ENCODE results near the gene FAM222A. TPM values are rescaled to one million over a fixed set of nuclear protein-coding genes. Genes with fewer than 3 reads are reported as not detected.

FAM222A gene
- total RNA-seq, 1 experiment from 2014 or later, result 1.6 TPM

DNA sequence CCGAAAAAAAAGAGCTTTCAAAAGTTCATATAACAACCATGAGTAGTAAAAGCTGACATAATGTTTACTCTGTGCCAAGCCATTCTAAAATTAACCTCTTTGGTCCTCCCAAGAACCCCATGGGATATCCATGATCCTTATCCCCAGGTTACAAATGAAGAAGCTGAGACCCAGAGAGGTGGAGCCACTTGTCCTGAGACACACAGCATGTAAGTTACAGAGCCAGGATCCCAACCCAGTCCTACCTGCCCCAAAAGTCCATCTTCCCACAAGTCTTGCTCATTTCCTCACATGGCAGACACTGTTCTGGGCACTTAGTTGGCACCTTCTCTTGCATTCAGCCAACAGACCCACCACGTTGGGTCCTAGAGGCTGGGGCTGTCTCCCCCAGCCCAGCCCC lies 82.4 kb downstream of the FAM222A start:
- ChIA-PET CTCF (interaction anchor here (0.6 to 1.7 kb wide), 2 partner anchors 10 to 198 kb away, joined by 3 to 5 read pairs; no protein-coding TSS in a partner anchor), POLR2A (no interaction called here)
- Mint-ChIP-seq H3K9me3 (no peaks in the 10 kb centered on the region), H3K36me3 (no peaks in the 10 kb centered on the region), H3K27me3 (ENCODE audit: low read depth) (no peaks in the 10 kb centered on the region; the same call in none of the 2 replicates), H3K4me1 (peaks cover 3% of the 10 kb centered on the region; the same call in 1 of the 2 replicates), H3K27ac (no peak overlapping the region), H3K4me3 (no peak overlapping the region)
- DNase-seq (ENCODE audit: low spot score) (no peak), ATAC-seq (no peak)
- TF ChIP-seq, protein P1, sequence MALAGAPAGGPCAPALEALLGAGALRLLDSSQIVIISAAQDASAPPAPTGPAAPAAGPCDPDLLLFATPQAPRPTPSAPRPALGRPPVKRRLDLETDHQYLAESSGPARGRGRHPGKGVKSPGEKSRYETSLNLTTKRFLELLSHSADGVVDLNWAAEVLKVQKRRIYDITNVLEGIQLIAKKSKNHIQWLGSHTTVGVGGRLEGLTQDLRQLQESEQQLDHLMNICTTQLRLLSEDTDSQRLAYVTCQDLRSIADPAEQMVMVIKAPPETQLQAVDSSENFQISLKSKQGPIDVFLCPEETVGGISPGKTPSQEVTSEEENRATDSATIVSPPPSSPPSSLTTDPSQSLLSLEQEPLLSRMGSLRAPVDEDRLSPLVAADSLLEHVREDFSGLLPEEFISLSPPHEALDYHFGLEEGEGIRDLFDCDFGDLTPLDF (CRISPR knock-in tag; IDR thresholded peaks at IDR 0.05), result no peak
- no peak for TF ChIP-seq ZNF138 (CRISPR knock-in tag; conservative IDR thresholded peaks at IDR 0.05)
- TF ChIP-seq TCF7 (CRISPR knock-in tag; IDR thresholded peaks at IDR 0.05; ENCODE audit: low read depth), result no peak
- TF ChIP-seq, protein P2, sequence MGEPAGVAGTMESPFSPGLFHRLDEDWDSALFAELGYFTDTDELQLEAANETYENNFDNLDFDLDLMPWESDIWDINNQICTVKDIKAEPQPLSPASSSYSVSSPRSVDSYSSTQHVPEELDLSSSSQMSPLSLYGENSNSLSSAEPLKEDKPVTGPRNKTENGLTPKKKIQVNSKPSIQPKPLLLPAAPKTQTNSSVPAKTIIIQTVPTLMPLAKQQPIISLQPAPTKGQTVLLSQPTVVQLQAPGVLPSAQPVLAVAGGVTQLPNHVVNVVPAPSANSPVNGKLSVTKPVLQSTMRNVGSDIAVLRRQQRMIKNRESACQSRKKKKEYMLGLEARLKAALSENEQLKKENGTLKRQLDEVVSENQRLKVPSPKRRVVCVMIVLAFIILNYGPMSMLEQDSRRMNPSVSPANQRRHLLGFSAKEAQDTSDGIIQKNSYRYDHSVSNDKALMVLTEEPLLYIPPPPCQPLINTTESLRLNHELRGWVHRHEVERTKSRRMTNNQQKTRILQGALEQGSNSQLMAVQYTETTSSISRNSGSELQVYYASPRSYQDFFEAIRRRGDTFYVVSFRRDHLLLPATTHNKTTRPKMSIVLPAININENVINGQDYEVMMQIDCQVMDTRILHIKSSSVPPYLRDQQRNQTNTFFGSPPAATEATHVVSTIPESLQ (CRISPR knock-in tag; IDR thresholded peaks at IDR 0.05), result no peak
- TF ChIP-seq RORB (CRISPR knock-in tag; IDR thresholded peaks at IDR 0.05), result no peak
- TF ChIP-seq, protein P3, sequence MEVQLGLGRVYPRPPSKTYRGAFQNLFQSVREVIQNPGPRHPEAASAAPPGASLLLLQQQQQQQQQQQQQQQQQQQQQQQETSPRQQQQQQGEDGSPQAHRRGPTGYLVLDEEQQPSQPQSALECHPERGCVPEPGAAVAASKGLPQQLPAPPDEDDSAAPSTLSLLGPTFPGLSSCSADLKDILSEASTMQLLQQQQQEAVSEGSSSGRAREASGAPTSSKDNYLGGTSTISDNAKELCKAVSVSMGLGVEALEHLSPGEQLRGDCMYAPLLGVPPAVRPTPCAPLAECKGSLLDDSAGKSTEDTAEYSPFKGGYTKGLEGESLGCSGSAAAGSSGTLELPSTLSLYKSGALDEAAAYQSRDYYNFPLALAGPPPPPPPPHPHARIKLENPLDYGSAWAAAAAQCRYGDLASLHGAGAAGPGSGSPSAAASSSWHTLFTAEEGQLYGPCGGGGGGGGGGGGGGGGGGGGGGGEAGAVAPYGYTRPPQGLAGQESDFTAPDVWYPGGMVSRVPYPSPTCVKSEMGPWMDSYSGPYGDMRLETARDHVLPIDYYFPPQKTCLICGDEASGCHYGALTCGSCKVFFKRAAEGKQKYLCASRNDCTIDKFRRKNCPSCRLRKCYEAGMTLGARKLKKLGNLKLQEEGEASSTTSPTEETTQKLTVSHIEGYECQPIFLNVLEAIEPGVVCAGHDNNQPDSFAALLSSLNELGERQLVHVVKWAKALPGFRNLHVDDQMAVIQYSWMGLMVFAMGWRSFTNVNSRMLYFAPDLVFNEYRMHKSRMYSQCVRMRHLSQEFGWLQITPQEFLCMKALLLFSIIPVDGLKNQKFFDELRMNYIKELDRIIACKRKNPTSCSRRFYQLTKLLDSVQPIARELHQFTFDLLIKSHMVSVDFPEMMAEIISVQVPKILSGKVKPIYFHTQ (CRISPR knock-in tag; IDR thresholded peaks at IDR 0.05), result no peak
- TF ChIP-seq JUN (CRISPR knock-in tag; IDR thresholded peaks at IDR 0.05), result no peak

DNA sequence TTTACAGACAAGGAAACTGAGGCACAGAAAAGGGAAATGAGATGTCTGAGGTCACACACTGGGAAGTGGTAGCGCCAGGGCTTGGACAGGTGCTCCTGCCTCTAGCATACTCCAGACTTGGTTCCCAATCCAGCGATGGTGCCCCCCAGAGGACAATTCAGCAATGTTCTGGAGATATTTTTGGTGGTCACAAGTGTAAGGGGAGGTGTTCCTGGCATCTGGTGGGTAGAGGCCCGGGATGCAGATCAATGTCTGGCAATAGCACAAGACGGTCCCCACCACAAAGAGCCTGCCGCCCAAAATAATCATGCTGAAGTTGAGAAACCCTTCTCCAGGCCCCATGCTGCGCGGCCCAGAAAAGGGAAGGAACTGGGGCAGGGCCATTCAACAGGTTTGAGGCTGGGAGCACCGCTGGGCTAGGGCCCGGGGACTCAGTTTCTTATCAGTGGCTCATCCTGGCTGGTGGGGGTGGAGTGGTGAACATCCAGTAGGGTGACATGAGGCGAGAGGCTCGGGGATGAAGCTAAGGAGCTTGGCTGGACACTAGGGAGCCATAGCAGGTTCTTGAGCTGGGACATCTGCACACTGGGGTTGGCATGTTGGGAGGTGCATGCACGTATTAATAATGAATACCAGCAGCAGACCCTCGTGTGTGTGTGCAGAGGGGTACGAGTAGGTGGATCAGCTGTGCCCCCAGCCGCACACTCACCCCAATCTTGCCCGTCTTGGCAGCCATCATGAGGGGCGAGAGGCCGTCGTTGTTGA lies 84.5 kb downstream of the FAM222A start:
- ATAC-seq, result peak; percentile 85
- H3K27me3 Mint-ChIP-seq (ENCODE audit: low read depth), result no peaks in the 10 kb centered on the region; the same call in none of the 2 replicates
- no peaks in the 10 kb centered on the region for H3K9me3 Mint-ChIP-seq
- no peaks in the 10 kb centered on the region for H3K36me3 Mint-ChIP-seq
- H3K27ac Mint-ChIP-seq, result no peak overlapping the region
- POLR2A ChIA-PET, result no interaction called here
- H3K4me3 Mint-ChIP-seq, result no peak overlapping the region
- H3K4me1 Mint-ChIP-seq, result peaks cover 3% of the 10 kb centered on the region; the same call in 1 of the 2 replicates
- CTCF ChIA-PET, result interaction anchor here (1.3 kb wide), 1 partner anchor 48 kb away, joined by 3 read pairs; no protein-coding TSS in a partner anchor
- DNase-seq (ENCODE audit: low spot score), result peak; percentile 66
- TF ChIP-seq RELA (CRISPR knock-in tag; IDR thresholded peaks at IDR 0.05; ENCODE audit: borderline replicate concordance) (no peak), ZNF138 (CRISPR knock-in tag; conservative IDR thresholded peaks at IDR 0.05) (no peak), ZBTB21 (CRISPR knock-in tag; IDR thresholded peaks at IDR 0.05; ENCODE audit: borderline replicate concordance) (no peak), FOXJ3 (CRISPR knock-in tag; IDR thresholded peaks at IDR 0.05; ENCODE audit: borderline replicate concordance) (no peak), GTF2I (CRISPR knock-in tag; conservative IDR thresholded peaks at IDR 0.05) (peak; percentile 77), NFATC4 (CRISPR knock-in tag; IDR thresholded peaks at IDR 0.05) (no peak), ESRRA (CRISPR knock-in tag; IDR thresholded peaks at IDR 0.05; ENCODE audit: borderline replicate concordance) (no peak), JUN (CRISPR knock-in tag; IDR thresholded peaks at IDR 0.05) (no peak), HMGA2 (CRISPR knock-in tag; IDR thresholded peaks at IDR 0.05) (no peak)
- TF ChIP-seq, protein P4, sequence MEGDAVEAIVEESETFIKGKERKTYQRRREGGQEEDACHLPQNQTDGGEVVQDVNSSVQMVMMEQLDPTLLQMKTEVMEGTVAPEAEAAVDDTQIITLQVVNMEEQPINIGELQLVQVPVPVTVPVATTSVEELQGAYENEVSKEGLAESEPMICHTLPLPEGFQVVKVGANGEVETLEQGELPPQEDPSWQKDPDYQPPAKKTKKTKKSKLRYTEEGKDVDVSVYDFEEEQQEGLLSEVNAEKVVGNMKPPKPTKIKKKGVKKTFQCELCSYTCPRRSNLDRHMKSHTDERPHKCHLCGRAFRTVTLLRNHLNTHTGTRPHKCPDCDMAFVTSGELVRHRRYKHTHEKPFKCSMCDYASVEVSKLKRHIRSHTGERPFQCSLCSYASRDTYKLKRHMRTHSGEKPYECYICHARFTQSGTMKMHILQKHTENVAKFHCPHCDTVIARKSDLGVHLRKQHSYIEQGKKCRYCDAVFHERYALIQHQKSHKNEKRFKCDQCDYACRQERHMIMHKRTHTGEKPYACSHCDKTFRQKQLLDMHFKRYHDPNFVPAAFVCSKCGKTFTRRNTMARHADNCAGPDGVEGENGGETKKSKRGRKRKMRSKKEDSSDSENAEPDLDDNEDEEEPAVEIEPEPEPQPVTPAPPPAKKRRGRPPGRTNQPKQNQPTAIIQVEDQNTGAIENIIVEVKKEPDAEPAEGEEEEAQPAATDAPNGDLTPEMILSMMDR (IDR thresholded peaks at IDR 0.05), result 0 out of 2 replicates have a peak, but pooled peaks have one; percentile 16
- TF ChIP-seq, protein P5, sequence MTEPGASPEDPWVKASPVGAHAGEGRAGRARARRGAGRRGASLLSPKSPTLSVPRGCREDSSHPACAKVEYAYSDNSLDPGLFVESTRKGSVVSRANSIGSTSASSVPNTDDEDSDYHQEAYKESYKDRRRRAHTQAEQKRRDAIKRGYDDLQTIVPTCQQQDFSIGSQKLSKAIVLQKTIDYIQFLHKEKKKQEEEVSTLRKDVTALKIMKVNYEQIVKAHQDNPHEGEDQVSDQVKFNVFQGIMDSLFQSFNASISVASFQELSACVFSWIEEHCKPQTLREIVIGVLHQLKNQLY (CRISPR knock-in tag; IDR thresholded peaks at IDR 0.05), result no peak
- TF ChIP-seq, protein P6, sequence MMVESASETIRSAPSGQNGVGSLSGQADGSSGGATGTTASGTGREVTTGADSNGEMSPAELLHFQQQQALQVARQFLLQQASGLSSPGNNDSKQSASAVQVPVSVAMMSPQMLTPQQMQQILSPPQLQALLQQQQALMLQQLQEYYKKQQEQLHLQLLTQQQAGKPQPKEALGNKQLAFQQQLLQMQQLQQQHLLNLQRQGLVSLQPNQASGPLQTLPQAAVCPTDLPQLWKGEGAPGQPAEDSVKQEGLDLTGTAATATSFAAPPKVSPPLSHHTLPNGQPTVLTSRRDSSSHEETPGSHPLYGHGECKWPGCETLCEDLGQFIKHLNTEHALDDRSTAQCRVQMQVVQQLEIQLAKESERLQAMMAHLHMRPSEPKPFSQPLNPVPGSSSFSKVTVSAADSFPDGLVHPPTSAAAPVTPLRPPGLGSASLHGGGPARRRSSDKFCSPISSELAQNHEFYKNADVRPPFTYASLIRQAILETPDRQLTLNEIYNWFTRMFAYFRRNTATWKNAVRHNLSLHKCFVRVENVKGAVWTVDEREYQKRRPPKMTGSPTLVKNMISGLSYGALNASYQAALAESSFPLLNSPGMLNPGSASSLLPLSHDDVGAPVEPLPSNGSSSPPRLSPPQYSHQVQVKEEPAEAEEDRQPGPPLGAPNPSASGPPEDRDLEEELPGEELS (CRISPR knock-in tag; IDR thresholded peaks at IDR 0.05), result no peak
- TF ChIP-seq, protein P7, sequence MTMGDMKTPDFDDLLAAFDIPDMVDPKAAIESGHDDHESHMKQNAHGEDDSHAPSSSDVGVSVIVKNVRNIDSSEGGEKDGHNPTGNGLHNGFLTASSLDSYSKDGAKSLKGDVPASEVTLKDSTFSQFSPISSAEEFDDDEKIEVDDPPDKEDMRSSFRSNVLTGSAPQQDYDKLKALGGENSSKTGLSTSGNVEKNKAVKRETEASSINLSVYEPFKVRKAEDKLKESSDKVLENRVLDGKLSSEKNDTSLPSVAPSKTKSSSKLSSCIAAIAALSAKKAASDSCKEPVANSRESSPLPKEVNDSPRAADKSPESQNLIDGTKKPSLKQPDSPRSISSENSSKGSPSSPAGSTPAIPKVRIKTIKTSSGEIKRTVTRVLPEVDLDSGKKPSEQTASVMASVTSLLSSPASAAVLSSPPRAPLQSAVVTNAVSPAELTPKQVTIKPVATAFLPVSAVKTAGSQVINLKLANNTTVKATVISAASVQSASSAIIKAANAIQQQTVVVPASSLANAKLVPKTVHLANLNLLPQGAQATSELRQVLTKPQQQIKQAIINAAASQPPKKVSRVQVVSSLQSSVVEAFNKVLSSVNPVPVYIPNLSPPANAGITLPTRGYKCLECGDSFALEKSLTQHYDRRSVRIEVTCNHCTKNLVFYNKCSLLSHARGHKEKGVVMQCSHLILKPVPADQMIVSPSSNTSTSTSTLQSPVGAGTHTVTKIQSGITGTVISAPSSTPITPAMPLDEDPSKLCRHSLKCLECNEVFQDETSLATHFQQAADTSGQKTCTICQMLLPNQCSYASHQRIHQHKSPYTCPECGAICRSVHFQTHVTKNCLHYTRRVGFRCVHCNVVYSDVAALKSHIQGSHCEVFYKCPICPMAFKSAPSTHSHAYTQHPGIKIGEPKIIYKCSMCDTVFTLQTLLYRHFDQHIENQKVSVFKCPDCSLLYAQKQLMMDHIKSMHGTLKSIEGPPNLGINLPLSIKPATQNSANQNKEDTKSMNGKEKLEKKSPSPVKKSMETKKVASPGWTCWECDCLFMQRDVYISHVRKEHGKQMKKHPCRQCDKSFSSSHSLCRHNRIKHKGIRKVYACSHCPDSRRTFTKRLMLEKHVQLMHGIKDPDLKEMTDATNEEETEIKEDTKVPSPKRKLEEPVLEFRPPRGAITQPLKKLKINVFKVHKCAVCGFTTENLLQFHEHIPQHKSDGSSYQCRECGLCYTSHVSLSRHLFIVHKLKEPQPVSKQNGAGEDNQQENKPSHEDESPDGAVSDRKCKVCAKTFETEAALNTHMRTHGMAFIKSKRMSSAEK (CRISPR knock-in tag; IDR thresholded peaks at IDR 0.05; ENCODE audit: borderline replicate concordance), result no peak

Data from WTC11 (cell line).